Common myeloid progenitor, CD34-positive (primary cell): ENCODE data around the gene ADGRG7.

Source experiments
- CTCF ChIA-PET: fragments of 350-600 bp; sonication (Branson Sonifier 250); formaldehyde crosslinking; loops from one replicate; lab custom pipeline; 2021; ENCODE audit warnings: antibody characterized with exemption; lab: Charles Lee
- POLR2A ChIA-PET: fragments of 350-600 bp; sonication (Branson Sonifier 250); formaldehyde crosslinking; loops from one replicate; lab custom pipeline; 2021; ENCODE audit warnings: antibody characterized with exemption; lab: Charles Lee
- DNase-seq, 3 donors: peaks; one replicate each; pipeline versions ENCODE4 v3.0.0 to v3.0.0-alpha.2; 2013
- H3K27ac ChIP-seq, 2 experiments: 1 replicate in 1 of 2; 2 replicates in 1 of 2; pipeline ENCODE4 v1.7.0; 2013; ENCODE audit warnings: inconsistent platforms in 2 of 2, low read length in 2 of 2, mild to moderate bottlenecking in 2 of 2, low read depth in 1 of 2, moderate library complexity in 1 of 2; ENCODE audit not compliant: severe bottlenecking in 2 of 2, insufficient read depth in 1 of 2, poor library complexity in 1 of 2
- H3K27me3 ChIP-seq, 5 experiments: replicated peaks in 2 of 5; 1 replicate in 3 of 5; 2 replicates in 2 of 5; pipeline versions ENCODE4 v1.6.1 to v1.7.0; 2013; ENCODE audit warnings: low read length in 4 of 5, mild to moderate bottlenecking in 2 of 5, moderate library complexity in 2 of 5, inconsistent platforms in 1 of 5; ENCODE audit not compliant: insufficient read depth in 5 of 5, control insufficient read depth in 4 of 5
- H3K36me3 ChIP-seq, 4 experiments: 1 replicate in 2 of 4; 2 replicates in 2 of 4; pipeline versions ENCODE4 v1.6.1 to v1.7.0; 2013; ENCODE audit warnings: low read length in 3 of 4, control low read depth in 1 of 4, mild to moderate bottlenecking in 1 of 4; ENCODE audit not compliant: control insufficient read depth in 4 of 4, insufficient read depth in 4 of 4
- H3K4me1 ChIP-seq, 4 experiments: 1 replicate in 3 of 4; 2 replicates in 1 of 4; pipeline versions ENCODE4 v1.6.1 to v1.7.1; 2013; ENCODE audit warnings: low read length in 3 of 4, mild to moderate bottlenecking in 3 of 4, control low read depth in 1 of 4, inconsistent platforms in 1 of 4, moderate library complexity in 1 of 4; ENCODE audit not compliant: control insufficient read depth in 4 of 4, insufficient read depth in 4 of 4; ENCODE audit errors: control extremely low read depth in 1 of 4
- H3K4me3 ChIP-seq, 7 experiments: 1 replicate in 4 of 7; 2 replicates in 3 of 7; pipeline versions ENCODE4 v1.5.1 to v1.7.0; 2013; ENCODE audit warnings: mild to moderate bottlenecking in 7 of 7, low read length in 6 of 7, moderate library complexity in 6 of 7, inconsistent platforms in 2 of 7, low read depth in 2 of 7, control low read depth in 1 of 7; ENCODE audit not compliant: insufficient read depth in 4 of 7, control insufficient read depth in 1 of 7; ENCODE audit errors: extremely low read depth in 1 of 7
- H3K9me3 ChIP-seq, 5 experiments: 1 replicate in 4 of 5; 2 replicates in 1 of 5; pipeline versions ENCODE4 v1.6.1 to v1.7.1; 2013; ENCODE audit warnings: low read length in 4 of 5, mild to moderate bottlenecking in 2 of 5, inconsistent platforms in 1 of 5, low read depth in 1 of 5, moderate library complexity in 1 of 5; ENCODE audit not compliant: control insufficient read depth in 4 of 5, insufficient read depth in 2 of 5; ENCODE audit errors: control extremely low read depth in 1 of 5
- WGBS: methylation state at CpG from one replicate; pipeline ENCODE4 v1.1.5; 2013; ENCODE audit not compliant: insufficient coverage; 5-methylcytosine and 5-hydroxymethylcytosine counted together

Gene ADGRG7

GRCh38 chr3:100681496-100681895 lies 72.1 kb downstream of the ADGRG7 start:
- H3K27me3 ChIP-seq = no peaks in the 10 kb centered on the region
- peaks cover 0 to 7% (median 0%) of the 10 kb centered on the region in 4 experiments for H3K4me1 ChIP-seq
- H3K36me3 ChIP-seq = no peaks in the 10 kb centered on the region
- H3K9me3 ChIP-seq = peaks cover 0 to 4% (median 0%) of the 10 kb centered on the region in 5 experiments
- 100% methylated on average over 1 of the region's 1 CpG for WGBS
- no peak overlapping the region for H3K4me3 ChIP-seq
- CTCF ChIA-PET = no interaction called here
- no peak for DNase-seq
- no peak overlapping the region for H3K27ac ChIP-seq
- POLR2A ChIA-PET = no interaction called here

- ChIA-PET CTCF (interaction anchor here (1.1 to 1.3 kb wide), 2 partner anchors 26 to 217 kb away, joined by 3 read pairs; no protein-coding TSS in a partner anchor), POLR2A (no interaction called here)
- no peak overlapping the region for H3K27ac ChIP-seq
- peaks cover 0 to 7% (median 0%) of the 10 kb centered on the region in 4 experiments for H3K4me1 ChIP-seq
- 88% methylated on average over 37 of the region's 41 CpGs for WGBS
- no peak overlapping the region for H3K4me3 ChIP-seq
- peaks cover 0 to 3% (median 0%) of the 10 kb centered on the region in 5 experiments for H3K9me3 ChIP-seq
- H3K27me3 ChIP-seq = no peaks in the 10 kb centered on the region
- DNase-seq = no peak
- no peaks in the 10 kb centered on the region for H3K36me3 ChIP-seq
These were observed 72.9 kb downstream of the ADGRG7 start for GRCh38 chr3:100682056-100682853.

GRCh38 chr3:100682854-100683760 lies 73.7 kb downstream of the ADGRG7 start:
- 89% methylated on average over 16 of the region's 18 CpGs for WGBS
- ChIA-PET POLR2A (interaction anchor here (0.8 kb wide), 1 partner anchor 15 kb away, joined by 5 read pairs; no protein-coding TSS in a partner anchor), CTCF (interaction anchor here (0.6 to 1.3 kb wide), 5 partner anchors 10 to 217 kb away, joined by 3 read pairs; no protein-coding TSS in a partner anchor)
- H3K4me3 ChIP-seq = no peak overlapping the region
- no peak for DNase-seq
- H3K36me3 ChIP-seq = no peaks in the 10 kb centered on the region
- no peaks in the 10 kb centered on the region for H3K27me3 ChIP-seq
- peaks cover 0 to 3% (median 0%) of the 10 kb centered on the region in 5 experiments for H3K9me3 ChIP-seq
- H3K27ac ChIP-seq = no peak overlapping the region
- H3K4me1 ChIP-seq = peaks cover 0 to 7% (median 0%) of the 10 kb centered on the region in 4 experiments

GRCh38 chr3:100693225-100693624 lies 83.8 kb downstream of the ADGRG7 start:
- POLR2A ChIA-PET = no interaction called here

GRCh38 chr3:100695696-100696095 lies 86.3 kb downstream of the ADGRG7 start:
- Histone ChIP-seq H3K9me3 (no peaks in the 10 kb centered on the region), H3K4me3 (no peak overlapping the region), H3K27me3 (no peaks in the 10 kb centered on the region), H3K4me1 (no peaks in the 10 kb centered on the region), H3K27ac (no peak overlapping the region), H3K36me3 (no peaks in the 10 kb centered on the region)
- ChIA-PET CTCF (no interaction called here), POLR2A (no interaction called here)
- 100% methylated on average over 2 of the region's 2 CpGs for WGBS
- no peak for DNase-seq

More at GRCh38 chr3:100693225-100693624, 83.8 kb downstream of the ADGRG7 start:
- Histone ChIP-seq H3K9me3 (no peaks in the 10 kb centered on the region), H3K27me3 (no peaks in the 10 kb centered on the region), H3K4me3 (no peak overlapping the region), H3K4me1 (no peaks in the 10 kb centered on the region), H3K36me3 (no peaks in the 10 kb centered on the region), H3K27ac (no peak overlapping the region)
- DNase-seq = no peak
- CTCF ChIA-PET = interaction anchor here (1.0 to 1.1 kb wide), 2 partner anchors 10 to 53 kb away, joined by 3 read pairs; no protein-coding TSS in a partner anchor

- ChIA-PET POLR2A (no interaction called here), CTCF (no interaction called here)
- H3K27ac ChIP-seq = no peak overlapping the region
- H3K27me3 ChIP-seq = no peaks in the 10 kb centered on the region
- DNase-seq = no peak
- no peak overlapping the region for H3K4me3 ChIP-seq
- no peaks in the 10 kb centered on the region for H3K9me3 ChIP-seq
- 100% methylated on average over 2 of the region's 3 CpGs for WGBS
- no peaks in the 10 kb centered on the region for H3K36me3 ChIP-seq
- H3K4me1 ChIP-seq = no peaks in the 10 kb centered on the region
These were observed 86.8 kb downstream of the ADGRG7 start for GRCh38 chr3:100696161-100696560.
